Ishikawa (cell line): ENCODE data around the gene RNF20.

ENCODE experiments used
- CEBPB ChIP-seq: IDR thresholded peaks from 2 replicates; pipeline ENCODE4 v1.6.1; 2012
- CREB1 ChIP-seq: IDR thresholded peaks from 2 replicates; pipeline ENCODE4 v1.6.1; 2012; ENCODE audit warnings: low read depth
- EGR1 ChIP-seq: IDR thresholded peaks from 2 replicates; pipeline ENCODE4 v1.6.1; 2012
- EP300 ChIP-seq: IDR thresholded peaks from 2 replicates; pipeline ENCODE4 v1.6.1; 2012; ENCODE audit warnings: borderline replicate concordance
- FOXM1 ChIP-seq: IDR thresholded peaks from 2 replicates; pipeline ENCODE4 v1.6.1; 2012; ENCODE audit warnings: low read depth, borderline replicate concordance
- MAX ChIP-seq: IDR thresholded peaks from 2 replicates; pipeline ENCODE4 v1.6.1; 2012
- NFIC ChIP-seq: IDR thresholded peaks from 2 replicates; pipeline ENCODE4 v1.6.1; 2012
- RAD21 ChIP-seq: IDR thresholded peaks from 2 replicates; pipeline ENCODE4 v1.6.1; 2012; ENCODE audit warnings: low read depth
- REST ChIP-seq: IDR thresholded peaks from 2 replicates; pipeline ENCODE4 v1.6.1; 2012; ENCODE audit warnings: low read depth, mild to moderate bottlenecking
- TAF1 ChIP-seq: IDR thresholded peaks from 2 replicates; pipeline ENCODE4 v1.6.1; 2012; ENCODE audit warnings: low read depth, mild to moderate bottlenecking
- TCF12 ChIP-seq: IDR thresholded peaks from 2 replicates; pipeline ENCODE4 v1.6.1; 2012; ENCODE audit warnings: low read depth
- TEAD4 ChIP-seq: IDR thresholded peaks from 2 replicates; pipeline ENCODE4 v1.6.1; 2012
- YY1 ChIP-seq: IDR thresholded peaks from 2 replicates; pipeline ENCODE4 v1.6.1; 2012; ENCODE audit warnings: low read depth
- TF ChIP-seq, protein P1 (sequence below): IDR thresholded peaks from 2 replicates; pipeline ENCODE4 v1.6.1; 2012

GRCh38 chr9:101487443-101487840 lies 46.2 kb upstream of the RNF20 start:
- TF ChIP-seq RAD21 (no peak), TEAD4 (no peak), REST (no peak), EP300 (no peak), TAF1 (no peak), YY1 (no peak), EGR1 (no peak), FOXM1 (no peak), TCF12 (no peak), CREB1 (no peak), NFIC (no peak), MAX (no peak), CEBPB (no peak)
- TF ChIP-seq, protein P1, sequence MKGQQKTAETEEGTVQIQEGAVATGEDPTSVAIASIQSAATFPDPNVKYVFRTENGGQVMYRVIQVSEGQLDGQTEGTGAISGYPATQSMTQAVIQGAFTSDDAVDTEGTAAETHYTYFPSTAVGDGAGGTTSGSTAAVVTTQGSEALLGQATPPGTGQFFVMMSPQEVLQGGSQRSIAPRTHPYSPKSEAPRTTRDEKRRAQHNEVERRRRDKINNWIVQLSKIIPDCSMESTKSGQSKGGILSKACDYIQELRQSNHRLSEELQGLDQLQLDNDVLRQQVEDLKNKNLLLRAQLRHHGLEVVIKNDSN = no peak
